HFF-Myc (cell line): Measurements from ENCODE around the gene PUM2.
A peak's percentile ranks its signal among the peaks of the same experiment; 100 is the strongest.

Source experiments
- DNase-seq: peaks from one replicate; pipeline ENCODE4 v3.0.0-alpha.2; 2011; ENCODE audit warnings: low read depth; ENCODE audit errors: extremely low read depth
- H3K4me3 ChIP-seq: replicated peaks from 2 replicates; pipeline ENCODE4 v1.5.1; 2011; ENCODE audit warnings: low read depth, mild to moderate bottlenecking, control low read depth, low read length
- CTCF ChIP-seq: IDR thresholded peaks from 2 replicates; pipeline ENCODE4 v1.5.1; 2012; ENCODE audit warnings: mild to moderate bottlenecking, low read depth, low read length, control low read depth; ENCODE audit errors: missing control alignments

PUM2 gene

GRCh38 chr2:20294231-20294630 lies 56.4 kb downstream of the PUM2 start:
- H3K4me3 ChIP-seq: no peak overlapping the region
- no peak for TF ChIP-seq CTCF
- DNase-seq: no peak

- no peak for DNase-seq
- TF ChIP-seq CTCF: no peak
Observed at GRCh38 chr2:20292984-20293383, 57.7 kb downstream of the PUM2 start.

GRCh38 chr2:20291846-20292408 lies 58.7 kb downstream of the PUM2 start:
- no peak for TF ChIP-seq CTCF
- DNase-seq: no peak

More at GRCh38 chr2:20292984-20293383, 57.7 kb downstream of the PUM2 start:
- H3K4me3 ChIP-seq: no peak overlapping the region

GRCh38 chr2:20291106-20291564 lies 59.5 kb downstream of the PUM2 start:
- no peak overlapping the region for H3K4me3 ChIP-seq
- peak; percentile 71 for TF ChIP-seq CTCF
- DNase-seq: peak; percentile 74

More at GRCh38 chr2:20291846-20292408, 58.7 kb downstream of the PUM2 start:
- no peak overlapping the region for H3K4me3 ChIP-seq

GRCh38 chr2:20288642-20289340 lies 61.9 kb downstream of the PUM2 start:
- DNase-seq: peak; percentile 53
- no peak overlapping the region for H3K4me3 ChIP-seq
- no peak for TF ChIP-seq CTCF

- no peak for TF ChIP-seq CTCF
- DNase-seq: no peak
Observed at GRCh38 chr2:20282916-20283592, 67.6 kb downstream of the PUM2 start.

More at GRCh38 chr2:20282916-20283592, 67.6 kb downstream of the PUM2 start:
- no peak overlapping the region for H3K4me3 ChIP-seq
